Peyer's patch (tissue), 4 donors: ENCODE data around the gene IL31RA.

Experiments used
- POLR2A ChIP-seq, 2 donors: fragments of 450-650 bp; IDR thresholded peaks; one replicate each; pipeline ENCODE4 v1.5.1; 2017; ENCODE audit warnings: antibody characterized with exemption in 2 of 2, mild to moderate bottlenecking in 2 of 2, moderate library complexity in 2 of 2
- TF ChIP-seq, protein P1 (sequence below), 6 experiments: fragments of 450-650 bp in 4 of 6; fragments of 200-600 bp in 2 of 6; sonication (generic) in 1 of 6; IDR thresholded peaks; one replicate each; pipeline ENCODE4 v1.5.1; 2017 to 2019; ENCODE audit warnings: antibody characterized with exemption in 6 of 6, mild to moderate bottlenecking in 3 of 6, moderate library complexity in 1 of 6

DNA sequence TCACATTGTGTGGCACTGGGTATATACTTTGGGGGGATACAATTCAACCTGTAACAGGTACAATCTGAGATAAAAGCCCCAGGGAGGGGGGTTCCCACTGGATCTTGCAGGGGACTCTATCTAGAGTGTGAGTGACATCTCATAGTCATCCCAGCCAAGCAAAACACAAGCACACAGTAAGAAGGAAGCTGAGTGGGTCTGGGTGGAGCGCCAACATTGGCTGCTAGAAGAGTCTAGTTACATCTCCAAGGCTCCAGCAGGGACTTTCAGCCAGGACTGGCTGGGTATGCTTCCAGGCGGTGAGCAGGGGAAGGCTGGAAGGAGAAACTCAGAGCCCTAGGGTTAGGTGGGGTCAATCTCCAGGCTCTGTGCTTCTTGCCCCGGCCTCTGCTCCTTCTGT is 53.0 kb downstream of the IL31RA start:
- TF ChIP-seq, protein P1, sequence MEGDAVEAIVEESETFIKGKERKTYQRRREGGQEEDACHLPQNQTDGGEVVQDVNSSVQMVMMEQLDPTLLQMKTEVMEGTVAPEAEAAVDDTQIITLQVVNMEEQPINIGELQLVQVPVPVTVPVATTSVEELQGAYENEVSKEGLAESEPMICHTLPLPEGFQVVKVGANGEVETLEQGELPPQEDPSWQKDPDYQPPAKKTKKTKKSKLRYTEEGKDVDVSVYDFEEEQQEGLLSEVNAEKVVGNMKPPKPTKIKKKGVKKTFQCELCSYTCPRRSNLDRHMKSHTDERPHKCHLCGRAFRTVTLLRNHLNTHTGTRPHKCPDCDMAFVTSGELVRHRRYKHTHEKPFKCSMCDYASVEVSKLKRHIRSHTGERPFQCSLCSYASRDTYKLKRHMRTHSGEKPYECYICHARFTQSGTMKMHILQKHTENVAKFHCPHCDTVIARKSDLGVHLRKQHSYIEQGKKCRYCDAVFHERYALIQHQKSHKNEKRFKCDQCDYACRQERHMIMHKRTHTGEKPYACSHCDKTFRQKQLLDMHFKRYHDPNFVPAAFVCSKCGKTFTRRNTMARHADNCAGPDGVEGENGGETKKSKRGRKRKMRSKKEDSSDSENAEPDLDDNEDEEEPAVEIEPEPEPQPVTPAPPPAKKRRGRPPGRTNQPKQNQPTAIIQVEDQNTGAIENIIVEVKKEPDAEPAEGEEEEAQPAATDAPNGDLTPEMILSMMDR (IDR thresholded peaks at IDR 0.05): no peak
- TF ChIP-seq POLR2A (IDR thresholded peaks at IDR 0.05): no peak
